ENCODE results near the gene EARS2. TPM values are rescaled to one million over a fixed set of nuclear protein-coding genes. Genes with fewer than 3 reads are reported as not detected.

Gene EARS2
- total and polyA plus RNA-seq, 2 of the 4 experiments (the other 2 are of a cell fraction), result 28.1 to 37.8 TPM

DNA sequence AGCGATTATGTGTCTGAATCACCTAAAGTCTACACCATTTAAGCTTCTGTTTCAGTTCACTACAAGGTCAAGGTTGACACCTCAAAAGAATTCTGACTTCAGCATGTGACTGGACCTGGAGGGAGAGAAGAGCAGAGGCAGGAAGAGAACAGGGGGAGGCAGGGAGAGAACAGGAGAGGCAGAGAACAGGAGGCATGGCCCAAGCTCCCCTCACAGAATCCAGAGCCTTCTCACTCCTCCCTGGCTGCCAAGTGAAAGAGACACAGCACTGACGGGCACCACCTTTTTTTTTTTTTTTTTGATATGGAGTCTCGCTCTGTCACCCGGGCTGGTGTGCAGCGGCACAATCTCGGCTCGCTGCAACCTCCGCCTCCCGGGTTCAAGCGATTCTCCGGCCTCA is 58.3 kb downstream of the EARS2 start:
- Histone ChIP-seq H2BK120ac (ENCODE audit: low read depth, low read length) (no peak overlapping the region), H4K20me1 (ENCODE audit: insufficient read depth, low read length) (peaks cover 45% of the 10 kb centered on the region), H2BK20ac (ENCODE audit: low read depth, low read length) (no peak overlapping the region), H3K27ac (ENCODE audit: insufficient read depth, low read length) (no peak overlapping the region), H3K36me3 (ENCODE audit: control insufficient read depth, insufficient read depth, low read length) (peaks cover 11% of the 10 kb centered on the region), H3K4me1 (ENCODE audit: control insufficient read depth, insufficient read depth, low read length) (peaks cover 2% of the 10 kb centered on the region; the same call in 1 of the 2 replicates), H3K9ac (ENCODE audit: low read depth, low read length) (no peak overlapping the region), H3K4me3 (ENCODE audit: insufficient read depth, low read depth, low read length) (no peak overlapping the region), H2BK5ac (ENCODE audit: low read depth, low read length, poor library complexity, severe bottlenecking) (no peak overlapping the region), H3K23ac (ENCODE audit: low read depth, low read length) (no peak overlapping the region), H3K79me1 (ENCODE audit: low read depth in 1 of 2, low read length in 2 of 2) (peaks cover 29 to 63% of the 10 kb centered on the region in 2 experiments), H2AFZ (replicated peaks; ENCODE audit: low read length, poor library complexity) (no peak overlapping the region), H4K8ac (ENCODE audit: low read depth in 2 of 2, low read length in 2 of 2) (no peak overlapping the region), H3K9me3 (ENCODE audit: control insufficient read depth, insufficient read depth, low read length) (no peaks in the 10 kb centered on the region), H3K14ac (replicated peaks; ENCODE audit: low read depth, low read length) (no peak overlapping the region), H3K4me2 (ENCODE audit: low read depth, low read length) (no peak overlapping the region), H4K91ac (ENCODE audit: insufficient read depth, low read depth, low read length) (no peak overlapping the region), H3K4ac (ENCODE audit: low read depth, low read length) (no peak overlapping the region), H3K27me3 (ENCODE audit: control insufficient read depth, insufficient read depth, low read length) (no peaks in the 10 kb centered on the region), H3K18ac (ENCODE audit: low read depth, low read length) (no peak overlapping the region), H3K9me1 (ENCODE audit: insufficient read depth, low read length) (peaks cover 12% of the 10 kb centered on the region), H2AK5ac (ENCODE audit: low read depth, low read length) (no peak overlapping the region), H2AK9ac (replicated peaks; ENCODE audit: low read depth, low read length, poor library complexity) (no peak overlapping the region), H4K5ac (ENCODE audit: low read depth, low read length) (no peak overlapping the region), H3K56ac (ENCODE audit: extremely low read depth, insufficient read depth, low read length) (no peak overlapping the region), H2BK15ac (ENCODE audit: low read depth, low read length) (no peak overlapping the region)
- 100% methylated on average over 1 of the region's 11 CpGs; no CpG with 5 or more reads in 1 of the 2 experiments for WGBS, 2 experiments (ENCODE audit: extremely low coverage in 2 of 2, insufficient read length in 1 of 2)
- DNase-seq (no peak), ATAC-seq (ENCODE audit: low read depth) (no peak)
- intact Hi-C loops (cut with micrococcal nuclease), result no loop called here
- CTCF ChIA-PET, result interaction anchor here (0.9 kb wide), 1 partner anchor 16 kb away, joined by 3 read pairs; no protein-coding TSS in a partner anchor
- dilution Hi-C loops (cut with HindIII; ENCODE audit: low sequenced_read_pairs, unreplicated experiment), result no loop called here
- TF ChIP-seq MAFK (IDR thresholded peaks at IDR 0.05; ENCODE audit: low read depth, low read length) (no peak), MXI1 (IDR thresholded peaks at IDR 0.05; ENCODE audit: borderline replicate concordance, low read depth, low read length) (no peak)
- TF ChIP-seq, protein P1, sequence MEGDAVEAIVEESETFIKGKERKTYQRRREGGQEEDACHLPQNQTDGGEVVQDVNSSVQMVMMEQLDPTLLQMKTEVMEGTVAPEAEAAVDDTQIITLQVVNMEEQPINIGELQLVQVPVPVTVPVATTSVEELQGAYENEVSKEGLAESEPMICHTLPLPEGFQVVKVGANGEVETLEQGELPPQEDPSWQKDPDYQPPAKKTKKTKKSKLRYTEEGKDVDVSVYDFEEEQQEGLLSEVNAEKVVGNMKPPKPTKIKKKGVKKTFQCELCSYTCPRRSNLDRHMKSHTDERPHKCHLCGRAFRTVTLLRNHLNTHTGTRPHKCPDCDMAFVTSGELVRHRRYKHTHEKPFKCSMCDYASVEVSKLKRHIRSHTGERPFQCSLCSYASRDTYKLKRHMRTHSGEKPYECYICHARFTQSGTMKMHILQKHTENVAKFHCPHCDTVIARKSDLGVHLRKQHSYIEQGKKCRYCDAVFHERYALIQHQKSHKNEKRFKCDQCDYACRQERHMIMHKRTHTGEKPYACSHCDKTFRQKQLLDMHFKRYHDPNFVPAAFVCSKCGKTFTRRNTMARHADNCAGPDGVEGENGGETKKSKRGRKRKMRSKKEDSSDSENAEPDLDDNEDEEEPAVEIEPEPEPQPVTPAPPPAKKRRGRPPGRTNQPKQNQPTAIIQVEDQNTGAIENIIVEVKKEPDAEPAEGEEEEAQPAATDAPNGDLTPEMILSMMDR (conservative IDR thresholded peaks at IDR 0.05; ENCODE audit: low read depth, low read length), result no peak
- BruUV-seq (replicated peaks), result no TSS peak
- in situ Hi-C loops (cut with MboI; ENCODE audit: low sequenced_read_pairs), result no loop called here
- POLR2A ChIA-PET (ENCODE audit: unreplicated experiment), result no interaction called here
